Uterus (tissue), 2 donors: Measurements from ENCODE around the gene ACVR1B.

Source experiments
- CTCF ChIP-seq, 4 experiments: fragments of 200-600 bp in 2 of 4; fragments of 450-650 bp in 2 of 4; sonication (generic) in 2 of 4; IDR thresholded peaks; one replicate each; pipeline ENCODE4 v1.5.1; 2016 to 2019; ENCODE audit warnings: antibody characterized with exemption in 4 of 4, mild to moderate bottlenecking in 2 of 4, moderate library complexity in 1 of 4
- POLR2A ChIP-seq, 2 donors: fragments of 450-650 bp; IDR thresholded peaks; one replicate each; pipeline ENCODE4 v1.6.1; 2016; ENCODE audit warnings: antibody characterized with exemption in 2 of 2, mild to moderate bottlenecking in 1 of 2, moderate library complexity in 1 of 2

- no peak for TF ChIP-seq POLR2A (IDR thresholded peaks at IDR 0.05)
- no peak for TF ChIP-seq CTCF (IDR thresholded peaks at IDR 0.05)
Measured at GRCh38 chr12:51980809-51981127, 29.3 kb downstream of the ACVR1B start.
